Vagina (tissue), 2 donors: ENCODE results near the gene PHF20.

ENCODE experiments used
- POLR2A ChIP-seq, 2 donors: fragments of 450-650 bp; IDR thresholded peaks; one replicate each; pipeline ENCODE4 v1.6.1; 2017; ENCODE audit warnings: antibody characterized with exemption in 2 of 2, mild to moderate bottlenecking in 2 of 2, moderate library complexity in 2 of 2
- POLR2AphosphoS5 ChIP-seq, 2 donors: sonication (generic); formaldehyde crosslinking; IDR thresholded peaks; one replicate each; pipeline ENCODE4 v1.9.0; 2017; ENCODE audit warnings: antibody characterized with exemption in 2 of 2, mild to moderate bottlenecking in 2 of 2, low read depth in 1 of 2; ENCODE audit not compliant: insufficient read depth in 1 of 2

DNA sequence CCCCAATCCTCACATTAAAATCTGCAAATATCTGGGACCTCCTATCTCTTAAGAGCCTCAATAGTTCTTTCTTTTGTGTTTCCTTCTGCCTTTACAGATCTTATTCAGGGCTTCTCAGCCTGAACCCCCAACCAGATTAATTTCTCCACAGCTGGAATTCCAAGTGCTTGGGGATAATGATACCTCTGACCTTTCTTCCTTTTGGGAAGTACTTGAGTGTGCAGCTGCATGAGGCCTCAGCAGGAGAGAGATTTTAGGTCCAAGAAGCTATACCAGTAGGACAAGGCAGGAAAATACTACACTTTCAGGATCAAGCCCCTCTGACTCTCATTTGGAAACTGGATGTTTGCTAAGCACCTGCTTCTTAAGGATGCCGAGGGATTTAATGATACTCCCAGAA is 2.6 kb downstream of the PHF20 start:
- TF ChIP-seq POLR2AphosphoS5 (IDR thresholded peaks at IDR 0.05; ENCODE audit: insufficient read depth in 1 of 2, low read depth in 1 of 2) (no peak), POLR2A (IDR thresholded peaks at IDR 0.05) (no peak)
